HepG2 (cell line): ENCODE data around the gene GHR. TPM values are rescaled to one million over a fixed set of nuclear protein-coding genes. Genes with fewer than 3 reads are reported as not detected.

Experiments
- ATAC-seq: fragments of 200-7000 bp; cut with Tn5 transposase; 3 replicates; pipeline ENCODE4 v1.9.1; 2020; ENCODE audit warnings: mild to moderate bottlenecking, moderate library complexity
- BruUV-seq: library from RNA; stranded (reverse); fragments of 400-500 nt; replicated peaks from 2 replicates; lab custom pipeline; 2021; lab: Mats Ljungman, UMichigan
- CTCF ChIA-PET: fragments of 300-600 bp; formaldehyde crosslinking; extraction: SDS; loops from one replicate; lab custom pipeline; 2021; ENCODE audit warnings: low total read pairs, inconsistent platforms, low intra/inter-chr PET ratio; lab: Yijun Ruan, JAX
- POLR2A ChIA-PET: fragments of 350-600 bp; sonication (Branson Sonifier 250); formaldehyde crosslinking; loops from one replicate; lab custom pipeline; 2020; ENCODE audit warnings: antibody characterized with exemption, inconsistent platforms; lab: Yijun Ruan, JAX
- DNase-seq: peaks from one replicate; pipeline ENCODE4 v3.0.0-alpha.2; 2015; ENCODE audit warnings: low spot score
- FAIRE-seq: peaks from 3 replicates; lab custom pipeline; 2011; peaks lifted over from hg19 to GRCh38; lab: Jason Lieb, UNC
- H2AFZ ChIP-seq: one replicate; pipeline ENCODE4 v1.6.1; 2011; ENCODE audit warnings: low read length, inconsistent platforms
- H3K27ac ChIP-seq: fragments of 300-600 bp; 3 replicates; pipeline ENCODE4 v1.8.0; 2011; ENCODE audit warnings: mixed run types, mild to moderate bottlenecking, mixed read lengths, low read length, inconsistent platforms; ENCODE audit not compliant: insufficient read depth; ENCODE audit errors: extremely low read length
- H3K27me3 ChIP-seq, 2 experiments: fragments of 200-600 bp in 1 of 2; 2 replicates in 1 of 2; 3 replicates in 1 of 2; pipeline versions ENCODE4 v1.6.0 to v1.8.0; 2011; ENCODE audit warnings: low read length in 2 of 2, mild to moderate bottlenecking in 2 of 2, moderate library complexity in 2 of 2, inconsistent platforms in 1 of 2; ENCODE audit not compliant: insufficient read depth in 2 of 2, control insufficient read depth in 1 of 2
- H3K36me3 ChIP-seq, 2 experiments: fragments of 200-600 bp in 1 of 2; replicated peaks in 1 of 2; 2 replicates in 1 of 2; 3 replicates in 1 of 2; pipeline versions ENCODE4 v1.5.1 to v1.8.0; 2011; ENCODE audit warnings: low read length in 2 of 2, inconsistent platforms in 1 of 2; ENCODE audit not compliant: insufficient read depth in 2 of 2, control insufficient read depth in 1 of 2
- H3K4me1 ChIP-seq: 2 replicates; pipeline ENCODE4 v1.5.1; 2012; ENCODE audit warnings: low read length, inconsistent platforms; ENCODE audit not compliant: insufficient read depth
- H3K4me2 ChIP-seq: 2 replicates; pipeline ENCODE4 v1.6.0; 2011; ENCODE audit warnings: low read depth, low read length, inconsistent platforms
- H3K4me3 ChIP-seq, 3 experiments: fragments of 200-600 bp in 1 of 3; sonication (generic), shearing (Covaris generic) in 1 of 3; replicated peaks in 1 of 3; 2 replicates each; pipeline ENCODE4 v1.5.1; 2011 to 2016; ENCODE audit warnings: low read length in 3 of 3, inconsistent platforms in 2 of 3, low read depth in 2 of 3, mild to moderate bottlenecking in 2 of 3, control low read depth in 1 of 3, mixed read lengths in 1 of 3; ENCODE audit not compliant: insufficient read depth in 1 of 3
- H3K79me2 ChIP-seq: one replicate; pipeline ENCODE4 v1.6.1; 2011; ENCODE audit warnings: low read length, inconsistent platforms; ENCODE audit not compliant: insufficient read depth
- H3K9ac ChIP-seq: 2 replicates; pipeline ENCODE4 v1.6.0; 2011; ENCODE audit warnings: mild to moderate bottlenecking, low read depth, low read length, inconsistent platforms; ENCODE audit not compliant: insufficient read depth
- H3K9me3 ChIP-seq: 2 replicates; pipeline ENCODE4 v1.5.1; 2012; ENCODE audit warnings: mild to moderate bottlenecking, low read length
- H4K20me1 ChIP-seq: 2 replicates; pipeline ENCODE4 v1.6.0; 2011; ENCODE audit warnings: inconsistent platforms, mild to moderate bottlenecking, low read length, moderate library complexity; ENCODE audit not compliant: insufficient read depth
- ARNT2 ChIP-seq: sonication (generic); formaldehyde crosslinking; IDR thresholded peaks from 2 replicates; pipeline ENCODE4 v1.8.0; 2022; ENCODE audit warnings: mild to moderate bottlenecking, low read depth, missing genetic modification reagents, moderate library complexity
- DPF2 ChIP-seq: sonication (generic); formaldehyde crosslinking; IDR thresholded peaks from 2 replicates; pipeline ENCODE4 v1.4.0; 2020; ENCODE audit warnings: mild to moderate bottlenecking, low read depth, missing genetic modification reagents, borderline replicate concordance
- FLYWCH1 ChIP-seq: sonication (generic); formaldehyde crosslinking; IDR thresholded peaks from 2 replicates; pipeline ENCODE4 v1.8.1; 2023; ENCODE audit warnings: mild to moderate bottlenecking, missing genetic modification reagents
- KDM1A ChIP-seq: IDR thresholded peaks from 2 replicates; pipeline ENCODE4 v1.6.1; 2016; ENCODE audit warnings: missing compliant biosample characterization
- KDM3A ChIP-seq: IDR thresholded peaks from 2 replicates; pipeline ENCODE4 v1.6.1; 2018; ENCODE audit warnings: low read depth, missing compliant biosample characterization
- NFIC ChIP-seq: IDR thresholded peaks from 2 replicates; pipeline ENCODE4 v1.6.1; 2012; ENCODE audit warnings: mild to moderate bottlenecking, low read length, inconsistent platforms
- POLR2AphosphoS5 ChIP-seq: IDR thresholded peaks from 2 replicates; pipeline ENCODE4 v1.6.1; 2012; ENCODE audit warnings: low read depth, low read length
- SMARCC2 ChIP-seq: fragments of 450-650 bp; IDR thresholded peaks from 2 replicates; pipeline ENCODE4 v1.6.1; 2017; ENCODE audit warnings: antibody characterized with exemption, mild to moderate bottlenecking
- TERF1 ChIP-seq: sonication (generic); formaldehyde crosslinking; IDR thresholded peaks from 2 replicates; pipeline ENCODE4 v1.8.0; 2022; ENCODE audit warnings: mild to moderate bottlenecking, missing genetic modification reagents, moderate library complexity
- ZBTB3 ChIP-seq: sonication (generic); formaldehyde crosslinking; IDR thresholded peaks from 2 replicates; pipeline ENCODE4 v1.4.0; 2020; ENCODE audit warnings: low read depth, mild to moderate bottlenecking, moderate library complexity, missing genetic modification reagents, borderline replicate concordance
- ZGPAT ChIP-seq: IDR thresholded peaks from 2 replicates; pipeline ENCODE4 v1.6.1; 2016; ENCODE audit warnings: mild to moderate bottlenecking
- ZMAT3 ChIP-seq: sonication (generic); formaldehyde crosslinking; conservative IDR thresholded peaks from 2 replicates; pipeline ENCODE4 v1.7.0; 2021; ENCODE audit warnings: missing genetic modification reagents
- ZNF350 ChIP-seq: sonication (generic); formaldehyde crosslinking; IDR thresholded peaks from 2 replicates; pipeline ENCODE4 v1.4.0; 2020; ENCODE audit warnings: mild to moderate bottlenecking, low read depth, missing genetic modification reagents, borderline replicate concordance
- ZNF567 ChIP-seq: sonication (generic); formaldehyde crosslinking; IDR thresholded peaks from 2 replicates; pipeline ENCODE4 v1.8.1; 2023; ENCODE audit warnings: mild to moderate bottlenecking, missing genetic modification reagents, borderline replicate concordance
- ZNF670 ChIP-seq: sonication (generic); formaldehyde crosslinking; IDR thresholded peaks from 2 replicates; pipeline ENCODE4 v1.8.0; 2022; ENCODE audit warnings: mild to moderate bottlenecking, missing genetic modification reagents, borderline replicate concordance
- in situ Hi-C: cut with HindIII; loops from 2 replicates; pipeline ENCODE4 v1.10.0; 2017; ENCODE audit warnings: low pct_unique_long_range_greater_than_20kb; ENCODE audit not compliant: extremely low pct_ligation_motif_present
- intact Hi-C: fragments of 100-400 bp; cut with micrococcal nuclease; formaldehyde crosslinking; loops from one replicate; pipeline ENCODE4 v1.10.0; 2022; ENCODE audit not compliant: unreplicated experiment
- polyA plus RNA-seq, 8 experiments: library from polyadenylated mRNA; depleted of rRNA in 3 of 8; stranded (reverse) in 7 of 8; unstranded in 1 of 8; fragments of >200 nt; fragmentation: Illumina TruSeq in 4 of 8; extraction: Trizol in 4 of 8; gene quantifications; 2 replicates each; pipeline versions ENCODE4 v1.2.1 to v1.2.3, GENCODE V29; 2011 to 2016; ENCODE audit warnings: low read depth in 4 of 8, missing spikeins in 1 of 8, mixed read lengths in 1 of 8; ENCODE audit not compliant: insufficient read depth in 1 of 8
- total RNA-seq, 5 experiments: library from RNA; depleted of rRNA; stranded (reverse); fragments of >200 nt; fragmentation: Illumina TruSeq; extraction: Trizol; gene quantifications; 2 replicates each; pipeline ENCODE4 v1.2.3, GENCODE V29; 2016; ENCODE audit warnings: low read depth in 1 of 5

GHR gene
- total and polyA plus RNA-seq, 2 of the 13 experiments (the other 11 are each of a cell fraction or from before 2014, with no cell fraction given): 0.07 TPM; not detected in 1

- Histone ChIP-seq H3K9me3 (no peaks in the 10 kb centered on the region), H3K79me2 (no peaks in the 10 kb centered on the region), H3K4me3 (no peak overlapping the region), H3K27me3 (no peaks in the 10 kb centered on the region), H4K20me1 (no peaks in the 10 kb centered on the region), H3K4me1 (peaks cover 27% of the 10 kb centered on the region), H2AFZ (no peak overlapping the region), H3K9ac (no peak overlapping the region), H3K27ac (no peak overlapping the region), H3K4me2 (no peak overlapping the region), H3K36me3 (no peaks in the 10 kb centered on the region)
- ATAC-seq (no peak), FAIRE-seq (no peak), DNase-seq (no peak)
- CTCF ChIA-PET: no interaction called here
- BruUV-seq: no TSS peak
- intact Hi-C loops: no loop called here
- in situ Hi-C loops: no loop called here
- TF ChIP-seq KDM1A (no peak), ZNF567 (no peak), SMARCC2 (no peak), TERF1 (no peak), ARNT2 (CRISPR knock-in tag) (no peak), ZGPAT (CRISPR knock-in tag) (no peak), ZMAT3 (CRISPR knock-in tag) (no peak), POLR2AphosphoS5 (no peak), NFIC (no peak), DPF2 (CRISPR knock-in tag) (no peak), ZBTB3 (CRISPR knock-in tag) (no peak), KDM3A (no peak), ZNF350 (CRISPR knock-in tag) (no peak), ZNF670 (CRISPR knock-in tag) (no peak), FLYWCH1 (CRISPR knock-in tag) (no peak)
- POLR2A ChIA-PET: no interaction called here
Measured at GRCh38 chr5:42520203-42520602, 97.0 kb downstream of the GHR start.
